PFSK-1 (cell line): ENCODE results near the gene UBE2M.

Source experiments
- POLR2AphosphoS5 ChIP-seq: IDR thresholded peaks from 2 replicates; pipeline ENCODE4 v1.6.1; 2012; ENCODE audit warnings: low read depth, mild to moderate bottlenecking, control low read depth, low read length, moderate library complexity
- TAF1 ChIP-seq: IDR thresholded peaks from 2 replicates; pipeline ENCODE4 v1.6.1; 2012; ENCODE audit warnings: low read length, control low read depth, borderline replicate concordance; ENCODE audit not compliant: insufficient read depth
- TF ChIP-seq, protein P1 (sequence below), 2 experiments: IDR thresholded peaks; 2 replicates each; pipeline versions ENCODE4 v1.6.1 to v1.8.0; 2011 to 2012; ENCODE audit warnings: low read depth in 2 of 2, low read length in 2 of 2, control low read depth in 1 of 2, inconsistent platforms in 1 of 2, mild to moderate bottlenecking in 1 of 2, moderate library complexity in 1 of 2; ENCODE audit not compliant: insufficient read depth in 1 of 2

DNA sequence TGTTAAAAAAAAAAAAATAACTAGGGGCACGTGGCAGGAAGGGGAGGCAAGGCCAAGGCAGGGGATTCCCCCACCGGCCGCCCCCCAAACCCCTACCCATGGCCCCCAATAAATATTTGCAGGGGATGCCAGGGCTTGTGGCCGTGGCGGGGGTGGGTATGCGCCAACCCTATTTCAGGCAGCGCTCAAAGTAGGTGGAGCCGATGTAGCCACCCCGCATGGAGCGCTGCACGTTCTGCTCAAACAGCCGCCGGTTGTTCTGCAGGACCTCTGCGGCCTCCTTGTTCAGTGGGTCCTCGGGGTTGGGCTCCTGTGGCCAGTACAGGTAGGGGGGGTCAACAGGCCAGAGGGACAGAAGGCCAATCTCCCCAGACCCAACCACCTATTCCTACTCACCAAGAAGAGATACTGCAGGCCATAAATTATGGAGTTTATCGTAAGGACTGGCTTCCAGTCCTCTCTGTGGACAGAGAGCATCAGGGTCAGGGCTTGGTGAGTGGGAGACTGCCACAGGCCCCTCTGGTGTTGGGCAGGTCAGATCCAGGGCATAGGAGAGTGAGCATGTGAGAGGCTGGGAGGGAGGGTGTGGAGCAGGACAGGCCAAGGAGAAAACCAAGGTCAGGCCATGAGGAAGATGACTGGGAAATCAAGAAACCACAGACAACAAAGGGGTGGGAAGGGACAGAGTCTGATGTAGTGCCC lies 2.3 kb downstream of the UBE2M start:
- TF ChIP-seq TAF1 (no peak), POLR2AphosphoS5 (no peak)
- TF ChIP-seq, protein P1, sequence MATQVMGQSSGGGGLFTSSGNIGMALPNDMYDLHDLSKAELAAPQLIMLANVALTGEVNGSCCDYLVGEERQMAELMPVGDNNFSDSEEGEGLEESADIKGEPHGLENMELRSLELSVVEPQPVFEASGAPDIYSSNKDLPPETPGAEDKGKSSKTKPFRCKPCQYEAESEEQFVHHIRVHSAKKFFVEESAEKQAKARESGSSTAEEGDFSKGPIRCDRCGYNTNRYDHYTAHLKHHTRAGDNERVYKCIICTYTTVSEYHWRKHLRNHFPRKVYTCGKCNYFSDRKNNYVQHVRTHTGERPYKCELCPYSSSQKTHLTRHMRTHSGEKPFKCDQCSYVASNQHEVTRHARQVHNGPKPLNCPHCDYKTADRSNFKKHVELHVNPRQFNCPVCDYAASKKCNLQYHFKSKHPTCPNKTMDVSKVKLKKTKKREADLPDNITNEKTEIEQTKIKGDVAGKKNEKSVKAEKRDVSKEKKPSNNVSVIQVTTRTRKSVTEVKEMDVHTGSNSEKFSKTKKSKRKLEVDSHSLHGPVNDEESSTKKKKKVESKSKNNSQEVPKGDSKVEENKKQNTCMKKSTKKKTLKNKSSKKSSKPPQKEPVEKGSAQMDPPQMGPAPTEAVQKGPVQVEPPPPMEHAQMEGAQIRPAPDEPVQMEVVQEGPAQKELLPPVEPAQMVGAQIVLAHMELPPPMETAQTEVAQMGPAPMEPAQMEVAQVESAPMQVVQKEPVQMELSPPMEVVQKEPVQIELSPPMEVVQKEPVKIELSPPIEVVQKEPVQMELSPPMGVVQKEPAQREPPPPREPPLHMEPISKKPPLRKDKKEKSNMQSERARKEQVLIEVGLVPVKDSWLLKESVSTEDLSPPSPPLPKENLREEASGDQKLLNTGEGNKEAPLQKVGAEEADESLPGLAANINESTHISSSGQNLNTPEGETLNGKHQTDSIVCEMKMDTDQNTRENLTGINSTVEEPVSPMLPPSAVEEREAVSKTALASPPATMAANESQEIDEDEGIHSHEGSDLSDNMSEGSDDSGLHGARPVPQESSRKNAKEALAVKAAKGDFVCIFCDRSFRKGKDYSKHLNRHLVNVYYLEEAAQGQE (IDR thresholded peaks at IDR 0.05; ENCODE audit: insufficient read depth in 1 of 2, low read depth in 2 of 2, low read length in 2 of 2) = no peak
